Colonic mucosa (tissue), 4 donors: ENCODE measurements around the gene GFER. TPM values are rescaled to one million over a fixed set of nuclear protein-coding genes. Genes with fewer than 3 reads are reported as not detected.
A peak's percentile ranks its signal among the peaks of the same experiment; 100 is the strongest.

ENCODE experiments used
- DNase-seq: peaks from one replicate; pipeline ENCODE4 v3.0.0-alpha.2; 2020
- H3K27ac ChIP-seq: fragments of 200-600 bp; one replicate; pipeline ENCODE4 v1.8.0; 2021
- H3K27me3 ChIP-seq: fragments of 200-600 bp; one replicate; pipeline ENCODE4 v1.8.0; 2021
- H3K36me3 ChIP-seq: fragments of 200-600 bp; one replicate; pipeline ENCODE4 v1.8.0; 2021
- H3K4me1 ChIP-seq: fragments of 200-600 bp; one replicate; pipeline ENCODE4 v1.8.0; 2021; ENCODE audit warnings: mild to moderate bottlenecking
- H3K4me3 ChIP-seq: fragments of 200-600 bp; one replicate; pipeline ENCODE4 v1.8.0; 2021
- H3K9ac ChIP-seq, 2 donors: one replicate each; pipeline ENCODE4 v1.7.0; 2013; ENCODE audit warnings: control low read depth in 2 of 2, low read depth in 2 of 2, low read length in 2 of 2
- H3K9me3 ChIP-seq: fragments of 200-600 bp; one replicate; pipeline ENCODE4 v1.8.0; 2021
- intact Hi-C: fragments of 100-400 bp; cut with DNase I; formaldehyde crosslinking; loops from one replicate; pipeline ENCODE4 v1.14.1; 2022
- total RNA-seq, 2 donors: library from RNA; stranded (reverse); fragmentation: NEBNext Ultra II Directional in 1 of 2; extraction: Animal tissue kit (Norgen Biotek cat#: 25700) in 1 of 2; gene quantifications; one replicate each; pipeline ENCODE4 v1.2.1, GENCODE V29; 2021
- TF ChIP-seq, protein P1 (sequence below): fragments of 200-600 bp; IDR thresholded peaks from one replicate; pipeline ENCODE4 v1.8.0; 2022; ENCODE audit warnings: antibody characterized with exemption, mild to moderate bottlenecking
- donor health status: healthy.
- donor health status: DM: no; HTN: no; CAD: no.
- donor health status: DM: no; HTN: no; CAD: no.

The GFER gene
- total RNA-seq, 2 donors from 2014 or later, result 76.6 to 79.5 TPM

DNA sequence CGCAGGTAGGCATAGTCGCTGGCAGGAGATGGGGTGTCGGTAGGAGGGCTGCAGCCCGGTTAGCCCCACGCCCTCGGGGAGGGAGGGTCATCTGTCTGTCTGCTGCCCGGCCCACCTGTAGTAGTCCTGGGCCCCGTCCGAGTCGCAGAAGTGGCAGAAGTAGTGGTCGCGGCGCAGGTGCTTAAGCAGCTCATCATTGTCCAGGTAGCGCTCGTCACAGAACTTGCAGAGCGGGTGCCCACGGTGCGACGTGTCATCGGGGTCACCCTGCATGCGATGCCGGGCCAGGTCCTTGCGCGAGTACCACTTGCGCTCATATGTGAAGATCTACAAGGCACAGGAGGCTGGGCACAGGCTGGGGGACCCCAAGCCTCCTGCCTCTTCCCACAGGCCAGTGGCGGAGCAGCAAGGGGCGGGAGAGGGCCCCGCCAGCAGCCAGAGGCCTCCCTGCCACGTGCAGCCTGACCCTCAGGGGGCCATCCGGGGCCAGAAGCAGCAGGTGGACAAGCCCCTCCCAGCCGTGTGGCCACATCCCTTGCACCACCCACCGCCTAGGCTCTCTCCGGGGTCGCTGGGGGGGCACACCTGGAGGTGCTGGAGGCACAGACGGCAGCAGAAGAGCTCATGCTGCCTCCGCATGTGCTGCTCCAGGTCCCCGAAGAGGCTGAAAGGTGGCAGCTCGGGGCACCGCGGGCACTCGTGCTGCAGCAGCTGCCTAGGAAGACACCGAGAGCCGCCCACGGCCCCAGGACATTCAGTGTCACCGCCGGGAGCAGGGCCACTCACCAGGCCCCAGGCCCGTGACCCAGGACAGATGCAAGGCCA is 18.6 kb downstream of the GFER start:
- H3K4me1 ChIP-seq, result peaks cover 21% of the 10 kb centered on the region
- H3K27ac ChIP-seq, result no peak overlapping the region
- H3K9me3 ChIP-seq, result no peaks in the 10 kb centered on the region
- no peak overlapping the region for H3K9ac ChIP-seq
- no peak for DNase-seq
- H3K27me3 ChIP-seq, result no peaks in the 10 kb centered on the region
- H3K36me3 ChIP-seq, result peaks cover 41% of the 10 kb centered on the region
- TF ChIP-seq, protein P1, sequence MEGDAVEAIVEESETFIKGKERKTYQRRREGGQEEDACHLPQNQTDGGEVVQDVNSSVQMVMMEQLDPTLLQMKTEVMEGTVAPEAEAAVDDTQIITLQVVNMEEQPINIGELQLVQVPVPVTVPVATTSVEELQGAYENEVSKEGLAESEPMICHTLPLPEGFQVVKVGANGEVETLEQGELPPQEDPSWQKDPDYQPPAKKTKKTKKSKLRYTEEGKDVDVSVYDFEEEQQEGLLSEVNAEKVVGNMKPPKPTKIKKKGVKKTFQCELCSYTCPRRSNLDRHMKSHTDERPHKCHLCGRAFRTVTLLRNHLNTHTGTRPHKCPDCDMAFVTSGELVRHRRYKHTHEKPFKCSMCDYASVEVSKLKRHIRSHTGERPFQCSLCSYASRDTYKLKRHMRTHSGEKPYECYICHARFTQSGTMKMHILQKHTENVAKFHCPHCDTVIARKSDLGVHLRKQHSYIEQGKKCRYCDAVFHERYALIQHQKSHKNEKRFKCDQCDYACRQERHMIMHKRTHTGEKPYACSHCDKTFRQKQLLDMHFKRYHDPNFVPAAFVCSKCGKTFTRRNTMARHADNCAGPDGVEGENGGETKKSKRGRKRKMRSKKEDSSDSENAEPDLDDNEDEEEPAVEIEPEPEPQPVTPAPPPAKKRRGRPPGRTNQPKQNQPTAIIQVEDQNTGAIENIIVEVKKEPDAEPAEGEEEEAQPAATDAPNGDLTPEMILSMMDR, result no peak
- H3K4me3 ChIP-seq, result no peak overlapping the region
- intact Hi-C loops, result no loop called here

DNA sequence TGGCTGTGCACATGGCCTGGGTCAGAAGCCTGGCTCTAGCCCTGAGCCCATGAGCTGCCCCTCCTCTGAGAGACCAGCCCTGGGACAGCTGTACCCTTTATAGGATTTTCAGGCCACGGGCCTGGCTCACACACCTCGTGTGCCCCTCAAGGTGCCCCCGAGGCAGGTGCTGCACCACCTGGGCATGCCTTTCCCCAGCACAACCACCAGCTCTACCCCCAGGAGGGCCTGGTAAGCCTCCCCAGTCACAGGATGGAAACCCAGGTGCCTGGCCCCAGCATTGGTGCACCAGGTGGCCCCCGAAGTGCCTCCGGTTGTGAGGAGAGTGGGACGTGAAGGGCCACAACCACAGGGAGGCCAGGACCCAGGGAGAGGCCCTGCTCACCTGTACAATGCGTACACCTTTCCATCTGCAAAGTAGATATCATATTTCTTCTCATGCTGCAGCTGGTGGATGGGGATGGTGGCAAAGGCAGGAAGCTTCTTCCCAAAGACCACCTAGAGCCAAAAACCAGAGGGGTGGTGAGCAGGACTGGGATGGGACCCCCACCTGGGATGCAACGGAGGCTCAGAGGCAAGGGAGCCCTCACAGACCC is 19.3 kb downstream of the GFER start:
- Histone ChIP-seq H3K4me1 (peaks cover 29% of the 10 kb centered on the region), H3K27ac (peak overlapping the region; percentile 23), H3K9ac (no peak overlapping the region)

DNA sequence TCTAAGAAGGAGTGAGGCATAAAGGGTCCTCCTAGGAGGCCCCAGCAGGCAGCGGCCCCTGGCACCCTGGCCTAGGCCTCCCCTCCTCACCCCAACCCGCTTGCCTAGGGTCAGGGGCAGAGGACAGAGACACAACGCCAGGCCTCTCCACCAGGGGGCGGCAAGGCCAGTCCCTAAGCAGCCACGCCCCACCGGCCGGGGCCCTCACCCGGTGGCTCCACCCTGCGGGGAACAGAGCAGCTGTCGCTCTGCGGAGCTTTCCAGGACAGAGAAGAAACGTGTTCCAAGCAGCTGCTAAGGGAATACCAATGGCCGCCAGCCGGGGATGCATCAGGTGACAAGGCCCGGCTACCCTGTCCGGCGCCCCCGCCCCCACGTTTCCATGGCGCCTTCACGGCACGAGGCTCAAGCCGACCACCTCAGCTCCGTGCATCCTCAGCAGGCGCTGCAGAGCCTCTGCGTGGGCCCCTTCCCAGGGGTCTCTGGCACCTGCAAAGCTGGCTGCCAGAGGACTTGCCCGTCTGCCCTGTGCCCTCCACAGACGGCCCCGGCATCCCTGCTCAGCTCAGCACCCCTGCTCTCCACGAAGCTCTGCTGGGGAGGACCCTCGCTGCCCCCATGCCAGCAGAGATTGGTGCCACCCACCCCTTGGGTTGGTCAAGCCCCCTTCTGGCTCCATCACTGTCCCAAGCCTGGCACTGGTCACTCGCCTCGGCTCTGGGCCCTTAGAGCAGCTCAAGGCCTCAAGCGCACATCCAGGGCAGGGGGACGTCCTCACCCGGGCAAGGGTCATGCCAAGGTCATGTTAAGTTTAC is 20.0 kb downstream of the GFER start:
- Histone ChIP-seq H3K27me3 (no peaks in the 10 kb centered on the region), H3K4me3 (no peak overlapping the region), H3K9me3 (no peaks in the 10 kb centered on the region), H3K4me1 (peaks cover 29% of the 10 kb centered on the region), H3K36me3 (peaks cover 29% of the 10 kb centered on the region), H3K27ac (peak overlapping the region; percentile 23), H3K9ac (peak overlapping the region in 1 of 2 donors; percentile 64)
- TF ChIP-seq, protein P1, result peak; percentile 96
- peak; percentile 93 for DNase-seq
- intact Hi-C loops, result no loop called here

More for the DNA sequence above, 19.3 kb downstream of the GFER start:
- Histone ChIP-seq H3K36me3 (peaks cover 36% of the 10 kb centered on the region), H3K9me3 (no peaks in the 10 kb centered on the region), H3K4me3 (no peak overlapping the region), H3K27me3 (no peaks in the 10 kb centered on the region)
- no peak for DNase-seq
- TF ChIP-seq, protein P1, result no peak
- intact Hi-C loops, result no loop called here

DNA sequence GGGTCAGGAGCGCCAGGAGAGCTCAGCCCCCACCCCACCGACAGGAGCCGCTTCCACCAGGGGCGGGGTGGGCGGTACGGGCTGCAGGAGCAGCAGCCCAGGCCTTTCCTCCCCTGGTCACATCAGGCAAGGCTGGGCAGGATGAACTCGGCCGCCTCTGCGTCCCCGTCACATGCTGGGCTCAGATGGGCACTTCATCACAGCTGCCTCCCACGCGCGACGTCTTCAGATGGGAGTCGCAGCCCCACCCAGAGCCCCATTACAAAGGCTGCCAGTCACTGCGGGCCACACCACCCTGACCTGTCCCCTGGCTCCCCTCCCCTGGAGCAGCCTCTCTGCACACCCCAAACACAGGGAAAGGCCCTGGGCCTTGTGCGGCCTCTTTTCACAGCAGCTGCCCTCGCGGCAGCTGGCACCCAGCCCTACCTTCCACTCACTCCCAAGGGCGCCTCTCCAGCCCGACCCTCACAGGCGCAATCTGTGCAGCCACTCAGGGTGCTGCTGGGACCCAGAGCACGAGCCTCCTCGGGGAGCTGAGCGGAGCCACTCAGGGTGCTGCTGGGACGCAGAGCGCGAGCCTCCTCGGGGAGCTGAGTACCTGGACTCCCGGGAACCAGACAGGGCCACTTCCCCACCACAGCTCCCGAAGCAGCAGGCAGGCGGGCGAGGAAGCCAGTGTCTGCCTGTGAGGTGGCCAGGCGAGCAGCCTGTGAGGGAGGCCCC is 21.0 kb downstream of the GFER start:
- no peak overlapping the region for H3K4me3 ChIP-seq
- TF ChIP-seq, protein P1, result no peak
- intact Hi-C loops, result no loop called here
- no peaks in the 10 kb centered on the region for H3K9me3 ChIP-seq
- no peak for DNase-seq
- H3K4me1 ChIP-seq, result peaks cover 29% of the 10 kb centered on the region
- H3K27me3 ChIP-seq, result no peaks in the 10 kb centered on the region
- H3K27ac ChIP-seq, result no peak overlapping the region
- H3K36me3 ChIP-seq, result peaks cover 20% of the 10 kb centered on the region
- H3K9ac ChIP-seq, result no peak overlapping the region

DNA sequence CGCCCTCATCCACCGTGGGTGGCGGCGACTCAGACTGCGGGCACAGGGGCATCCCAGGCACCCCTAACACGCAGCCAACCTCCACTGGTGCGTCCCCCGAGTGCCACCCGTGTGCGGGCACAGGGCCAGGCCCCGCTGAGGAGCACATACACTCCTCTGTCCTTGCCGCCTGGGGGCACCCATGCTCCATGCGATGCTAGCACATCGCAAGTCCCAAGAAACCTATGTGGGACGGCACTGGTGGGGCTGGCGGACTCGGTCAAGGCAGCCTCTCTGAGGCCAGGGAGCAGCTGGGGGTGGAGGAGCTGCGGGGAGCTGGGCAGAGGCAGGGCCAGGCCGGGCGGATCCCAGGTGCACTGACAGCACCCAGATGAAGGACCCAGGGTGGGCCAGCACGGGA is 21.7 kb downstream of the GFER start:
- no peak overlapping the region for H3K27ac ChIP-seq
- TF ChIP-seq, protein P1, result no peak
- intact Hi-C loops, result no loop called here
- DNase-seq, result no peak
- H3K27me3 ChIP-seq, result no peaks in the 10 kb centered on the region
- peaks cover 16% of the 10 kb centered on the region for H3K36me3 ChIP-seq
- H3K4me3 ChIP-seq, result no peak overlapping the region
- H3K9ac ChIP-seq, result no peak overlapping the region
- H3K9me3 ChIP-seq, result no peaks in the 10 kb centered on the region
- peaks cover 30% of the 10 kb centered on the region for H3K4me1 ChIP-seq
